Hepatocyte (in vitro differentiated cells): ENCODE results near the gene BEND7. TPM values are rescaled to one million over a fixed set of nuclear protein-coding genes. Genes with fewer than 3 reads are reported as not detected.

Source experiments
- DNase-seq: peaks from one replicate; pipeline ENCODE4 v3.0.0-alpha.2; 2016; ENCODE audit warnings: low spot score
- H2AFZ ChIP-seq: fragments of 200-600 bp; sonication (generic); 2 replicates; pipeline ENCODE4 v1.6.0; 2016; ENCODE audit warnings: antibody characterized with exemption, mild to moderate bottlenecking
- H3K27ac ChIP-seq: fragments of 200-600 bp; sonication (generic); 2 replicates; pipeline ENCODE4 v1.5.1; 2016; ENCODE audit warnings: mild to moderate bottlenecking
- H3K27me3 ChIP-seq: fragments of 200-600 bp; sonication (generic); 2 replicates; pipeline ENCODE4 v1.6.1; 2016
- H3K36me3 ChIP-seq: fragments of 200-600 bp; sonication (generic); replicated peaks from 2 replicates; pipeline ENCODE4 v1.5.1; 2016; ENCODE audit warnings: low read depth; ENCODE audit not compliant: insufficient read depth
- H3K4me1 ChIP-seq: fragments of 200-600 bp; sonication (generic); 2 replicates; pipeline ENCODE4 v1.5.1; 2016; ENCODE audit warnings: mild to moderate bottlenecking, moderate library complexity; ENCODE audit not compliant: insufficient read depth
- H3K4me2 ChIP-seq: fragments of 200-600 bp; sonication (generic); 2 replicates; pipeline ENCODE4 v1.6.0; 2016
- H3K4me3 ChIP-seq: fragments of 200-600 bp; sonication (generic); 2 replicates; pipeline ENCODE4 v1.5.1; 2016; ENCODE audit warnings: mild to moderate bottlenecking
- H3K79me2 ChIP-seq: fragments of 200-600 bp; sonication (generic); 2 replicates; pipeline ENCODE4 v1.6.0; 2017; ENCODE audit warnings: mild to moderate bottlenecking
- H3K9me2 ChIP-seq: fragments of 200-600 bp; sonication (generic); replicated peaks from 2 replicates; pipeline ENCODE4 v1.6.0; 2017; ENCODE audit warnings: mild to moderate bottlenecking; ENCODE audit not compliant: insufficient read depth
- H3K9me3 ChIP-seq: fragments of 200-600 bp; sonication (generic); 2 replicates; pipeline ENCODE4 v1.5.1; 2016; ENCODE audit warnings: low read depth, mild to moderate bottlenecking
- H4K20me1 ChIP-seq: fragments of 200-600 bp; sonication (generic); 2 replicates; pipeline ENCODE4 v1.6.0; 2016; ENCODE audit warnings: mild to moderate bottlenecking; ENCODE audit not compliant: insufficient read depth, poor library complexity, severe bottlenecking
- EZH2 ChIP-seq: fragments of 200-600 bp; sonication (generic); IDR thresholded peaks from 2 replicates; pipeline ENCODE4 v1.6.1; 2016; ENCODE audit warnings: antibody characterized with exemption, mild to moderate bottlenecking, borderline replicate concordance
- EZH2phosphoT487 ChIP-seq: fragments of 200-600 bp; sonication (generic); IDR thresholded peaks from one replicate; pipeline ENCODE4 v1.6.1; 2018; ENCODE audit warnings: antibody characterized with exemption, mild to moderate bottlenecking, low read depth, moderate library complexity; ENCODE audit not compliant: unreplicated experiment, severe bottlenecking
- WGBS: methylation state at CpG from one replicate; pipeline ENCODE4 v1.1.6; 2016; ENCODE audit warnings: low lambda C conversion rate; ENCODE audit errors: missing lambda C conversion rate; 5-methylcytosine and 5-hydroxymethylcytosine counted together
- polyA plus RNA-seq: library from polyadenylated mRNA; unstranded; fragments of >200 nt; fragmentation: Nextera tagmentation; extraction: Ambion mirVana; gene quantifications from 2 replicates; pipeline ENCODE4 v1.2.1, GENCODE V29; 2016
- total RNA-seq: library from RNA; depleted of rRNA; stranded (reverse); fragments of >200 nt; gene quantifications from 2 replicates; pipeline ENCODE4 v1.2.3, GENCODE V29; 2014
- TF ChIP-seq, protein P1 (sequence below): fragments of 200-600 bp; sonication (generic); IDR thresholded peaks from 2 replicates; pipeline ENCODE4 v1.5.1; 2016; ENCODE audit warnings: antibody characterized with exemption, mild to moderate bottlenecking; ENCODE audit not compliant: poor library complexity

BEND7 gene
- total and polyA plus RNA-seq, 2 experiments from 2014 or later = 7.6 to 8.2 TPM

DNA sequence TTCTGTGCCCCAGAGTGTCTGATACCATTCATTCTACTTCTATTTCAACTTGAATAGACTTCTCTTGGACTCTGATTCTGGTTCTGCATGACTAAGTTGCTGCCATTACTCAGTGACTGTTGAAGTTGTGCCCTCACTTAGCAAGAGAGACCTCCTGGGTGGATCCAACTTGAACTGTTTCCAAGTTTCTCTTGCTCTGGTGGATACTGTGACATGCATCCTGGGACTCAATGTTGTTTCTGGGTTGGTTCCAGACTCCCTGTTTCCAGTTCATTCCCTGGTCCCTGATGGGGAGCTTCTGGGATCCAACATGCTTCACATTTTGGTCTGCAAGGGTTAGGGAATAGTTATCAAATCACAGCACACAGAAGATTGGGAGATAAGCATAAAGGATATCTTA, 31.8 kb upstream of the BEND7 start:
- H3K9me3 ChIP-seq = no peaks in the 10 kb centered on the region
- DNase-seq = no peak
- TF ChIP-seq EZH2 = no peak
- TF ChIP-seq, protein P1, sequence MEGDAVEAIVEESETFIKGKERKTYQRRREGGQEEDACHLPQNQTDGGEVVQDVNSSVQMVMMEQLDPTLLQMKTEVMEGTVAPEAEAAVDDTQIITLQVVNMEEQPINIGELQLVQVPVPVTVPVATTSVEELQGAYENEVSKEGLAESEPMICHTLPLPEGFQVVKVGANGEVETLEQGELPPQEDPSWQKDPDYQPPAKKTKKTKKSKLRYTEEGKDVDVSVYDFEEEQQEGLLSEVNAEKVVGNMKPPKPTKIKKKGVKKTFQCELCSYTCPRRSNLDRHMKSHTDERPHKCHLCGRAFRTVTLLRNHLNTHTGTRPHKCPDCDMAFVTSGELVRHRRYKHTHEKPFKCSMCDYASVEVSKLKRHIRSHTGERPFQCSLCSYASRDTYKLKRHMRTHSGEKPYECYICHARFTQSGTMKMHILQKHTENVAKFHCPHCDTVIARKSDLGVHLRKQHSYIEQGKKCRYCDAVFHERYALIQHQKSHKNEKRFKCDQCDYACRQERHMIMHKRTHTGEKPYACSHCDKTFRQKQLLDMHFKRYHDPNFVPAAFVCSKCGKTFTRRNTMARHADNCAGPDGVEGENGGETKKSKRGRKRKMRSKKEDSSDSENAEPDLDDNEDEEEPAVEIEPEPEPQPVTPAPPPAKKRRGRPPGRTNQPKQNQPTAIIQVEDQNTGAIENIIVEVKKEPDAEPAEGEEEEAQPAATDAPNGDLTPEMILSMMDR = no peak
- no peak for TF ChIP-seq EZH2phosphoT487
- H3K79me2 ChIP-seq = no peaks in the 10 kb centered on the region
- H3K4me2 ChIP-seq = no peak overlapping the region
- no peak overlapping the region for H3K27ac ChIP-seq
- no peaks in the 10 kb centered on the region for H3K27me3 ChIP-seq
- no peaks in the 10 kb centered on the region for H3K4me1 ChIP-seq
- no peaks in the 10 kb centered on the region for H4K20me1 ChIP-seq
- no peaks in the 10 kb centered on the region for H3K36me3 ChIP-seq
- H3K9me2 ChIP-seq = no peaks in the 10 kb centered on the region
- no peak overlapping the region for H3K4me3 ChIP-seq
- H2AFZ ChIP-seq = no peak overlapping the region

- H3K9me3 ChIP-seq = no peaks in the 10 kb centered on the region
- no peak overlapping the region for H3K4me2 ChIP-seq
- no peaks in the 10 kb centered on the region for H3K4me1 ChIP-seq
- DNase-seq = no peak
- H3K36me3 ChIP-seq = no peaks in the 10 kb centered on the region
- no peak overlapping the region for H2AFZ ChIP-seq
- no peak overlapping the region for H3K27ac ChIP-seq
- TF ChIP-seq EZH2 (no peak), EZH2phosphoT487 (no peak)
- TF ChIP-seq, protein P1 = no peak
- WGBS = 69% methylated on average over 2 of the region's 2 CpGs
- H4K20me1 ChIP-seq = no peaks in the 10 kb centered on the region
- no peak overlapping the region for H3K4me3 ChIP-seq
- H3K79me2 ChIP-seq = no peaks in the 10 kb centered on the region
- no peaks in the 10 kb centered on the region for H3K9me2 ChIP-seq
- H3K27me3 ChIP-seq = no peaks in the 10 kb centered on the region
Measured at GRCh38 chr10:13559124-13559700, 30.4 kb upstream of the BEND7 start.

DNA sequence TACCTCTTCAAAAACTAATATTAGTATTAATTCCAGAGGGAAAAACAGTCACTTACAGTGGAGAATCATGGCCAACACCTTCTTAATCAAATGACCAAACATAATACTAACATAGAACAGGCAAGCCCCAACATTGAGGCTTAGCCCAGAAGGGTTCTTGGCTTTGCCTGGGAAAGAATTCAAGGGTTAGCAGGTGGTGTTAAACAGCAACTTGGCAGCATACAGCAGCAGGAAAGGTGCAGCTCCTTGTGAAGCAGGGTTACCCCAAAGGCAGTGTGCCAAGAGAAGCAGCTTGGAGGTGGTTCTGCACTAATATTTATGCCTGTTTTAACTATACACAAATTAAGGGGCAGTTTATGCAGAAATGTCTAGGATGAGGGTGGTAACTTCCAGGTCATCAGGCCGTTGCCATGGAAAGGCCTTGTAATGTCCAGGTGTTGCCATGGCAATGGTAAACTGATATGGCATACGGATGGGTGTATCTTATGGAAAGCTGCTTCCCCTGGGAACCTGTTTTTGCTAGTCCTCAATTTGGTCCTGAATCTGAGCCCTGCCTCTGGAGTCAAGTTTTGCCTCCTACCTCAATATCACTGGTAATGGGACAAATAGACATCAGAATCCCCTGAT, 27.2 kb upstream of the BEND7 start:
- Histone ChIP-seq H3K27me3 (no peaks in the 10 kb centered on the region), H3K79me2 (no peaks in the 10 kb centered on the region), H3K9me2 (no peaks in the 10 kb centered on the region), H2AFZ (no peak overlapping the region), H3K4me1 (no peaks in the 10 kb centered on the region), H4K20me1 (no peaks in the 10 kb centered on the region), H3K36me3 (no peaks in the 10 kb centered on the region), H3K4me3 (no peak overlapping the region), H3K4me2 (no peak overlapping the region), H3K9me3 (no peaks in the 10 kb centered on the region), H3K27ac (no peak overlapping the region)
- DNase-seq = no peak
- TF ChIP-seq EZH2phosphoT487 = no peak
- no peak for TF ChIP-seq EZH2
- TF ChIP-seq, protein P1 = no peak
- WGBS = 69% methylated on average over 2 of the region's 2 CpGs
